Neural progenitor cell (in vitro differentiated cells): Measurements from ENCODE around the gene SRGAP3. TPM values are rescaled to one million over a fixed set of nuclear protein-coding genes. Genes with fewer than 3 reads are reported as not detected.

ENCODE experiments used
- DNase-seq: peaks from one replicate; pipeline ENCODE4 v3.0.0-alpha.2; 2016; ENCODE audit warnings: low spot score
- H2AFZ ChIP-seq: fragments of 200-600 bp; sonication (generic); replicated peaks from 2 replicates; pipeline ENCODE4 v1.6.1; 2016; ENCODE audit warnings: antibody characterized with exemption
- H3F3A ChIP-seq: fragments of 200-600 bp; sonication (generic); 2 replicates; pipeline ENCODE4 v1.6.1; 2016; ENCODE audit warnings: antibody characterized with exemption, low read depth
- H3K27ac ChIP-seq: fragments of 200-600 bp; sonication (generic); 2 replicates; pipeline ENCODE4 v1.5.1; 2016; ENCODE audit warnings: mild to moderate bottlenecking
- H3K27me3 ChIP-seq: fragments of 200-600 bp; sonication (generic); 2 replicates; pipeline ENCODE4 v1.6.1; 2016; ENCODE audit warnings: mild to moderate bottlenecking, moderate library complexity
- H3K36me3 ChIP-seq: fragments of 200-600 bp; sonication (generic); 2 replicates; pipeline ENCODE4 v1.5.1; 2016
- H3K4me1 ChIP-seq: fragments of 200-600 bp; sonication (generic); 2 replicates; pipeline ENCODE4 v1.6.1; 2016; ENCODE audit warnings: mixed run types
- H3K4me2 ChIP-seq: fragments of 200-600 bp; sonication (generic); 2 replicates; pipeline ENCODE4 v1.6.1; 2016
- H3K4me3 ChIP-seq: fragments of 200-600 bp; sonication (generic); 2 replicates; pipeline ENCODE4 v1.5.1; 2016
- H3K79me2 ChIP-seq: fragments of 200-600 bp; sonication (generic); 2 replicates; pipeline ENCODE4 v1.6.1; 2016; ENCODE audit warnings: low read depth
- H3K9ac ChIP-seq: fragments of 200-600 bp; sonication (generic); 2 replicates; pipeline ENCODE4 v1.6.1; 2016
- H3K9me3 ChIP-seq: fragments of 200-600 bp; sonication (generic); 2 replicates; pipeline ENCODE4 v1.5.1; 2016; ENCODE audit warnings: low read depth
- H4K20me1 ChIP-seq: fragments of 200-600 bp; sonication (generic); 2 replicates; pipeline ENCODE4 v1.6.1; 2016; ENCODE audit warnings: low read depth
- H3K27ac Mint-ChIP-seq: 3 replicates; pipeline ENCODE4 v1.8.0; 2021; ENCODE audit warnings: mixed read lengths
- H3K27me3 Mint-ChIP-seq: 2 replicates; pipeline ENCODE4 v1.8.0; 2022; ENCODE audit warnings: low read depth, mild to moderate bottlenecking, inconsistent platforms, moderate library complexity, mixed read lengths; ENCODE audit not compliant: insufficient read depth
- H3K36me3 Mint-ChIP-seq: 3 replicates; pipeline ENCODE4 v1.8.0; 2021; ENCODE audit warnings: mixed read lengths
- H3K4me1 Mint-ChIP-seq: 3 replicates; pipeline ENCODE4 v1.8.0; 2021; ENCODE audit warnings: mixed read lengths
- H3K4me3 Mint-ChIP-seq: 3 replicates; pipeline ENCODE4 v1.8.0; 2021; ENCODE audit warnings: mild to moderate bottlenecking, moderate library complexity, mixed read lengths
- H3K9me3 Mint-ChIP-seq: 3 replicates; pipeline ENCODE4 v1.8.0; 2020; ENCODE audit warnings: mixed read lengths
- EZH2 ChIP-seq: fragments of 200-600 bp; sonication (generic); IDR thresholded peaks from 2 replicates; pipeline ENCODE4 v1.6.1; 2017; ENCODE audit warnings: antibody characterized with exemption, mild to moderate bottlenecking, moderate library complexity
- EZH2phosphoT487 ChIP-seq: fragments of 200-600 bp; sonication (generic); IDR thresholded peaks from 2 replicates; pipeline ENCODE4 v1.6.1; 2017; ENCODE audit warnings: antibody characterized with exemption
- total RNA-seq: library from RNA; depleted of rRNA; stranded (reverse); fragments of >200 nt; gene quantifications from 2 replicates; pipeline ENCODE4 v1.2.3, GENCODE V29; 2015; ENCODE audit warnings: low replicate concordance
- TF ChIP-seq, protein P1 (sequence below): fragments of 200-600 bp; sonication (generic); IDR thresholded peaks from 2 replicates; pipeline ENCODE4 v1.5.1; 2017; ENCODE audit warnings: antibody characterized with exemption, mild to moderate bottlenecking

Gene SRGAP3
- total RNA-seq, 1 donor from 2014 or later, result 59.3 TPM

DNA sequence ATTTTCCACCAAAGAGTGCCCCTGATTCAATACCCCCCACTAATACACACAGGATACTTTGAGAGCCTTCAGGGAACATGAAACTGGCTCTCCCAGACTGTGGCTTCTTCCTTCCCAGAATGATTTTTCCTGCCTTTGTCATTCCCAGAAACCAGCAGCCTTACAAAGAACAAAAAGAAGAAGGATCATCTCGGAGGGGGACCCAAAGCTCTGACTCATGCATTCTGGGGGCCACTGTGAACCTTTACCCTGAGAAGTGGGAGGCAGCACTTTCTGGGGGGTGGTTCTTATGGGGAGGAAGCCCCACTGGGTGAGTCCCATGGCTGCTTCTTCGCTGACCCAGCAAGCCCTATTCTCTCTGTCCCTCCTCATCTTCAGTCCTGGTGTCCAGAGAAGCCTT, 241.5 kb downstream of the SRGAP3 start:
- Histone ChIP-seq H4K20me1 (no peaks in the 10 kb centered on the region), H3F3A (peaks cover 9% of the 10 kb centered on the region), H3K27me3 (no peaks in the 10 kb centered on the region), H2AFZ (no peak overlapping the region), H3K4me3 (no peak overlapping the region), H3K4me1 (peaks cover 8% of the 10 kb centered on the region), H3K9ac (no peak overlapping the region), H3K4me2 (peak overlapping the region; percentile 42), H3K79me2 (no peaks in the 10 kb centered on the region), H3K9me3 (no peaks in the 10 kb centered on the region), H3K27ac (no peak overlapping the region), H3K36me3 (no peaks in the 10 kb centered on the region)
- Mint-ChIP-seq H3K27ac (peak overlapping the region; percentile 37), H3K27me3 (peaks cover 11% of the 10 kb centered on the region), H3K9me3 (no peaks in the 10 kb centered on the region), H3K4me3 (no peak overlapping the region), H3K4me1 (peaks cover 11% of the 10 kb centered on the region), H3K36me3 (peaks cover 53% of the 10 kb centered on the region)
- TF ChIP-seq EZH2 (no peak), EZH2phosphoT487 (no peak)
- TF ChIP-seq, protein P1, sequence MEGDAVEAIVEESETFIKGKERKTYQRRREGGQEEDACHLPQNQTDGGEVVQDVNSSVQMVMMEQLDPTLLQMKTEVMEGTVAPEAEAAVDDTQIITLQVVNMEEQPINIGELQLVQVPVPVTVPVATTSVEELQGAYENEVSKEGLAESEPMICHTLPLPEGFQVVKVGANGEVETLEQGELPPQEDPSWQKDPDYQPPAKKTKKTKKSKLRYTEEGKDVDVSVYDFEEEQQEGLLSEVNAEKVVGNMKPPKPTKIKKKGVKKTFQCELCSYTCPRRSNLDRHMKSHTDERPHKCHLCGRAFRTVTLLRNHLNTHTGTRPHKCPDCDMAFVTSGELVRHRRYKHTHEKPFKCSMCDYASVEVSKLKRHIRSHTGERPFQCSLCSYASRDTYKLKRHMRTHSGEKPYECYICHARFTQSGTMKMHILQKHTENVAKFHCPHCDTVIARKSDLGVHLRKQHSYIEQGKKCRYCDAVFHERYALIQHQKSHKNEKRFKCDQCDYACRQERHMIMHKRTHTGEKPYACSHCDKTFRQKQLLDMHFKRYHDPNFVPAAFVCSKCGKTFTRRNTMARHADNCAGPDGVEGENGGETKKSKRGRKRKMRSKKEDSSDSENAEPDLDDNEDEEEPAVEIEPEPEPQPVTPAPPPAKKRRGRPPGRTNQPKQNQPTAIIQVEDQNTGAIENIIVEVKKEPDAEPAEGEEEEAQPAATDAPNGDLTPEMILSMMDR, result no peak
- DNase-seq, result no peak

DNA sequence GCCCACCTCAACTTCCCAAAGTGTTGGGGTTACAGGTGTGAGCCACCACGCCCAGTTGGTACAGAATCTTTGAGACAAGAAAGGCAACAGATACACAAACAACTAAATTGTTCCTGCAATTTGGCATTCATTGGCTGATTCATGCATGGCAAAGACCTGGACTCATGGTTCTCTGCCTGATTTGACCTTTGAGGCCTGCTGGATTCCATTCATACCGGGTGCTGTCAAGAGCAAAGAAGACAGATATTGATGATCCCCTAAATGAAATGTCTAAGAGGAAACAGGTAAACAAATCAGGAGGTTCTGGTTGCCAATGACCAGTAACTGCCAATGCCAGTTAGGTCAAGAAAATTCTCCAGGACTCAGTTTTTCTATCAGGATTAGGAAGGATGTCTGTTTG, 242.2 kb downstream of the SRGAP3 start:
- Histone ChIP-seq H3K4me1 (peaks cover 8% of the 10 kb centered on the region), H3K4me3 (no peak overlapping the region), H2AFZ (no peak overlapping the region), H3K9ac (no peak overlapping the region), H3F3A (peaks cover 9% of the 10 kb centered on the region), H3K79me2 (no peaks in the 10 kb centered on the region), H3K27me3 (no peaks in the 10 kb centered on the region), H3K4me2 (no peak overlapping the region), H3K36me3 (no peaks in the 10 kb centered on the region), H4K20me1 (no peaks in the 10 kb centered on the region), H3K9me3 (no peaks in the 10 kb centered on the region), H3K27ac (no peak overlapping the region)
- H3K36me3 Mint-ChIP-seq, result peaks cover 47% of the 10 kb centered on the region
- no peaks in the 10 kb centered on the region for H3K9me3 Mint-ChIP-seq
- no peak for DNase-seq
- peaks cover 11% of the 10 kb centered on the region for H3K4me1 Mint-ChIP-seq
- no peak overlapping the region for H3K4me3 Mint-ChIP-seq
- TF ChIP-seq EZH2 (no peak), EZH2phosphoT487 (no peak)
- TF ChIP-seq, protein P1, result no peak
- H3K27me3 Mint-ChIP-seq, result peaks cover 11% of the 10 kb centered on the region
- H3K27ac Mint-ChIP-seq, result no peak overlapping the region

DNA sequence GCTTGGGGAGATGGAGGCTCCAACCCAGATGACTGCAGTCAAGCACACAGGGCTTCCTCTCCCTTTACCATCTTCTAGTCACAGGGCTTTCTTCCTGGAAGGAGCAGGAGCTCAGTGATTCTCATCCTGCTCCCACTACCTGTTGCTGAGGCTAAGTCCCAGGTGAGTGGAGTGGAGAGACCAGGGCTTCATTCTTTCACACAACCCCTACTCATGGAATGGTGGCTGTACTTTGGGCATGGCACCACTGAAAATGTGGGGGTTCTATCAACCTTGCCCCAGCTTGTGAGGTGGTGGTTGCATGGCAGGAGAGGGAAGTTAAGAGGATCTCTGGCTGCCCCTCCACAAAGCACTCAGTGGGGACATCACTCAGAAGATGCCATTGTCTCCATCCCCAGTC, 249.4 kb downstream of the SRGAP3 start:
- H3K36me3 Mint-ChIP-seq, result peaks cover 19% of the 10 kb centered on the region
- no peaks in the 10 kb centered on the region for H3K27me3 Mint-ChIP-seq
- peaks cover 3% of the 10 kb centered on the region for H3K4me1 ChIP-seq
- H3K4me3 Mint-ChIP-seq, result no peak overlapping the region
- H3K27ac Mint-ChIP-seq, result no peak overlapping the region
- H3K9me3 ChIP-seq, result no peaks in the 10 kb centered on the region
- no peaks in the 10 kb centered on the region for H3K36me3 ChIP-seq
- no peak for TF ChIP-seq EZH2
- TF ChIP-seq, protein P1, result no peak
- no peak for TF ChIP-seq EZH2phosphoT487
- H3K79me2 ChIP-seq, result no peaks in the 10 kb centered on the region
- H3K4me3 ChIP-seq, result no peak overlapping the region
- H3K27ac ChIP-seq, result no peak overlapping the region
- H3K9ac ChIP-seq, result no peak overlapping the region
- H3K4me2 ChIP-seq, result no peak overlapping the region
- DNase-seq, result no peak
- no peaks in the 10 kb centered on the region for H3K27me3 ChIP-seq
- no peaks in the 10 kb centered on the region for H3F3A ChIP-seq
- no peaks in the 10 kb centered on the region for H4K20me1 ChIP-seq
- peaks cover 3% of the 10 kb centered on the region for H3K4me1 Mint-ChIP-seq
- no peak overlapping the region for H2AFZ ChIP-seq
- H3K9me3 Mint-ChIP-seq, result no peaks in the 10 kb centered on the region
